ENCODE measurements around the gene DNAJC2.

DNAJC2 gene

DNA sequence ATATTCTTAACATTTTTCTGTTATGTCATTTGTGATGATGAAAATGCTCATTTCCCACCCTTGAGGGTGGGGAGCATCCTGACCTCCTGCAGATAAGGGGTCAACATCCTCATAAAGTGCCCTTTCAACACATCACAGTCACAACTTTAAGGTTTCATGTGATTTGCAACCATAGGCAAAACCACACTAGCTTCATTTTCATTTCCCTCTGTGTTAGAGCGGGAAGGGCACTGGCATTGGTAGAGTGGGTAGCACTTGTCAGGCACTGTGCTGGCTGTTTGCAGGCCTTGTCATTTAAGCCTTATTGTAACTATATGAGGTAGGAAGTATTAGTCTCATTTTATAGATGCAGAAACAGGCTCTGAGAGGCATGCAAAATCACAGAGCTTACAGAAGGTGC lies 42.7 kb upstream of the DNAJC2 start:
- Histone ChIP-seq H3K27ac (no peak overlapping the region), H3K4me3 (ENCODE audit: low read depth, low read length) (no peak overlapping the region), H3K27me3 (replicated peaks) (no peaks in the 10 kb centered on the region), H3K36me3 (replicated peaks) (no peaks in the 10 kb centered on the region)
- TF ChIP-seq, protein P1, sequence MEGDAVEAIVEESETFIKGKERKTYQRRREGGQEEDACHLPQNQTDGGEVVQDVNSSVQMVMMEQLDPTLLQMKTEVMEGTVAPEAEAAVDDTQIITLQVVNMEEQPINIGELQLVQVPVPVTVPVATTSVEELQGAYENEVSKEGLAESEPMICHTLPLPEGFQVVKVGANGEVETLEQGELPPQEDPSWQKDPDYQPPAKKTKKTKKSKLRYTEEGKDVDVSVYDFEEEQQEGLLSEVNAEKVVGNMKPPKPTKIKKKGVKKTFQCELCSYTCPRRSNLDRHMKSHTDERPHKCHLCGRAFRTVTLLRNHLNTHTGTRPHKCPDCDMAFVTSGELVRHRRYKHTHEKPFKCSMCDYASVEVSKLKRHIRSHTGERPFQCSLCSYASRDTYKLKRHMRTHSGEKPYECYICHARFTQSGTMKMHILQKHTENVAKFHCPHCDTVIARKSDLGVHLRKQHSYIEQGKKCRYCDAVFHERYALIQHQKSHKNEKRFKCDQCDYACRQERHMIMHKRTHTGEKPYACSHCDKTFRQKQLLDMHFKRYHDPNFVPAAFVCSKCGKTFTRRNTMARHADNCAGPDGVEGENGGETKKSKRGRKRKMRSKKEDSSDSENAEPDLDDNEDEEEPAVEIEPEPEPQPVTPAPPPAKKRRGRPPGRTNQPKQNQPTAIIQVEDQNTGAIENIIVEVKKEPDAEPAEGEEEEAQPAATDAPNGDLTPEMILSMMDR (IDR thresholded peaks at IDR 0.05; ENCODE audit: low read depth, low read length, missing control alignments) = no peak
- in situ Hi-C loops (cut with HindIII; ENCODE audit: low pct_ligation_motif_present, low sequenced_read_pairs) = no loop called here
- DNase-seq = no peak

DNA sequence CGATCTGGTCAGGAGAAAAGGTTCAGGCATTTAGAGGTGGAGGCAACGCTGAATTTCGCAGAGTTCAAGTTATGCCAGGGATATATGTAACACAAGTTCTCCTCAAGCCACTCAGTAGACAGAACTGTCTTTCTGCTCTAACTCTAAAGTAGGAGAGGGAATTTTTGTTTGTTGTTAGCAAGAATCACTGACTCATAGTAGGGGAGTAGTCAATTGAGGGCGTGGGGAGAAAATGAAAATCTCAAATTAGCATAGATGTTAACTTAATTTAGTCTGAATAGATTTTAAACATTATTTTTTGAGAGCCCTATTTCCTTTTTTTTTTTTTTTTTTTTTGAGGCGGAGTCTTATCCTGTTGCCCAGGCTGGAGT lies 37.5 kb upstream of the DNAJC2 start:
- no peak overlapping the region for H3K27ac ChIP-seq
- H3K27me3 ChIP-seq (replicated peaks) = no peaks in the 10 kb centered on the region
- in situ Hi-C loops (cut with HindIII; ENCODE audit: low pct_ligation_motif_present, low sequenced_read_pairs) = no loop called here
- no peak overlapping the region for H3K4me3 ChIP-seq (ENCODE audit: low read depth, low read length)
- TF ChIP-seq, protein P1 (IDR thresholded peaks at IDR 0.05; ENCODE audit: low read depth, low read length, missing control alignments) = no peak
- no peak for DNase-seq
- no peaks in the 10 kb centered on the region for H3K36me3 ChIP-seq (replicated peaks)

DNA sequence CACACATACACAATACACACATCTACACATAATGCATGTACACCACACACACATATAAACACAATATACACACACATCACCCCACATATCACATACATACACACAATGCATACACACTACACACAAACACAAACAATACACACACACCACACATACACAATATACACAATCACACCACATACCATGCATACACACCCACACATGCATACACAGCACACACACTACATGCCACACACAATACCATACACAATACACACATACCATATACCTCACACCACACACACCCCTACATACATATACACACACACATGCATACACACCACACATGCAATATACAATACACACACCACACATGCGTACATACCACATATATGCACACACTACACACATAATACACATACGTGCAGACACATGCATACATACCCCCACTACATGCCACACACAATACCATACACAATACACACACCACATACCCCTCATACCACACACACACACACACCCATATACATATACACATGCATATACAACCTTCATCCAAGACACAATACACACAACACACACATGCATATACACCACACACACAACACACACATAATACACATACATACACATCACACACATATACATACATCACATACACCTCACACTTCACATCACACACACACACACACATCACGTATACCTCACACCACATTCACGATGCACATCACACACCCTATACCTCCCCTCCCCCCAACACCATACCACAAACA lies 36.9 kb upstream of the DNAJC2 start:
- in situ Hi-C loops (cut with HindIII; ENCODE audit: low pct_ligation_motif_present, low sequenced_read_pairs) = no loop called here
- no peak for DNase-seq
- H3K36me3 ChIP-seq (replicated peaks) = no peaks in the 10 kb centered on the region
- H3K4me3 ChIP-seq (ENCODE audit: low read depth, low read length) = no peak overlapping the region
- TF ChIP-seq, protein P1 (IDR thresholded peaks at IDR 0.05; ENCODE audit: low read depth, low read length, missing control alignments) = no peak
- H3K27ac ChIP-seq = no peak overlapping the region
- H3K27me3 ChIP-seq (replicated peaks) = no peaks in the 10 kb centered on the region

DNA sequence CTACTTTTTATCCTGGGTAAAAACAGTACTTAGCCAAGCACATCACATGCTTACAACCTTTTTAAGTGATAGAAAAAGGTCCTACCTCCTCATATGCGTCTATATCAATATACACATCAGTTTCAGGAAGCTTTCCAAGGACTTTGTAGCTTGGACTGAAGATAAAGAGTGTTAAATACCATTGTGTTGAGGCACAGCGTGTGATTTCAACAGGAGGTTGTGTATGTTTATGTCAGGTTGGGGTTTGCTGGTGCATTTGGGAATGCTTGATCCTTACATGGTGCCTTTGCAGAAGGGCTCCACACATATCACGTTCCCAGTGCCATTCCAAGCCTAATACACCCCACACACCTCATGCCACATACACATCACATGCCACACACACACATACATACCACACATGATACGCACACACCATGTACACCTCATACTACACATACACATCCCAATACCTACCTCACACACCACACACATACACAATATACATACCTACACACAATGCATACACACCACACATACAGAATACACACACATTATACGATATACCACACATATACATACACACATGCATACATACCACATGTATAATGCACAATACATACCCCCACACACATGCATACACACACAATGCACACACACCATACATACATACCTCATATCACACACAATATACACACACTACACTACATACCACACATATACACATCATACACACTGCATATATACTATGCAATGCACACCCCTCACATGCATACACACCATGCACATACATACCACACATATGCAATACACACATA lies 36.0 kb upstream of the DNAJC2 start:
- in situ Hi-C loops (cut with HindIII; ENCODE audit: low pct_ligation_motif_present, low sequenced_read_pairs) = no loop called here
- DNase-seq = no peak
- no peaks in the 10 kb centered on the region for H3K27me3 ChIP-seq (replicated peaks)
- no peaks in the 10 kb centered on the region for H3K36me3 ChIP-seq (replicated peaks)
- H3K4me3 ChIP-seq (ENCODE audit: low read depth, low read length) = no peak overlapping the region
- H3K27ac ChIP-seq = no peak overlapping the region
- TF ChIP-seq, protein P1 (IDR thresholded peaks at IDR 0.05; ENCODE audit: low read depth, low read length, missing control alignments) = no peak

DNA sequence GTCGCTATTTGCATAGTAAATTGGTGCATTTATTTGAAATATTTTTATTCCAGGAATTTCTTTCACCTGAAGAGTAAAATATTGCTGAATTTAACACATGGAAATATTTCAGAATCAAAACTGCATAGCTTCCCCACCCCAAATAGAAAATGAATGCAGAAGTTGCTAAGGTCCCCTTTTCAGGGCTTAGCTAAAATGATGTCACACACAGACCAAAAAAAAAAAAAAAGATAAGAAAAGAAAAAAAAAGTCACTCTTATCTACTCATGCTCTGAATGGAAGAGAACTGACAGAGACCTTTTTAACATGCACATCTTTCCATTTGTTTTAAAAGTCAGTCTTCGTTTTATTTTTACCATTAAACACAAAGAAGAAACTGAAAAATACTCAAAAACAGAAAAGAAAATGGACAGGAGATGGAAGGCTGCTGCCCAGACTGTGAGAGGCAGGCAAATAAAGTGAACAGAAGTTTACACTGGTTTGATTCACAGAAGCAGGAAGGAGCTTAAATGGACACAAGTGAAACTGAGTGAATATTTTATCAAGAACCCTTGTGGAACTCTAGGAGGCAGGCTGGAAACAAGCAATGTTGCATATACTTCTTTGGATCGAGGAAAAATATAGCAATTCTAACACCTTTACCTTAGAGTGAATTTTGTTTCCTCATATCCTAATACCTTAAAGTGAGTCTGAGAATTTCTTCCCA lies 34.9 kb upstream of the DNAJC2 start:
- no peak overlapping the region for H3K4me3 ChIP-seq (ENCODE audit: low read depth, low read length)
- no peak for DNase-seq
- H3K27me3 ChIP-seq (replicated peaks) = no peaks in the 10 kb centered on the region
- in situ Hi-C loops (cut with HindIII; ENCODE audit: low pct_ligation_motif_present, low sequenced_read_pairs) = no loop called here
- no peak overlapping the region for H3K27ac ChIP-seq
- H3K36me3 ChIP-seq (replicated peaks) = no peaks in the 10 kb centered on the region
- TF ChIP-seq, protein P1 (IDR thresholded peaks at IDR 0.05; ENCODE audit: low read depth, low read length, missing control alignments) = no peak

Measured in brain microvascular endothelial cell (primary cell).